ENCODE measurements around the gene ADA. TPM values are rescaled to one million over a fixed set of nuclear protein-coding genes. Genes with fewer than 3 reads are reported as not detected.

ADA gene
- total and polyA plus RNA-seq, 4 experiments from 2014 or later = 28.4 to 64.3 (median 39.8) TPM

DNA sequence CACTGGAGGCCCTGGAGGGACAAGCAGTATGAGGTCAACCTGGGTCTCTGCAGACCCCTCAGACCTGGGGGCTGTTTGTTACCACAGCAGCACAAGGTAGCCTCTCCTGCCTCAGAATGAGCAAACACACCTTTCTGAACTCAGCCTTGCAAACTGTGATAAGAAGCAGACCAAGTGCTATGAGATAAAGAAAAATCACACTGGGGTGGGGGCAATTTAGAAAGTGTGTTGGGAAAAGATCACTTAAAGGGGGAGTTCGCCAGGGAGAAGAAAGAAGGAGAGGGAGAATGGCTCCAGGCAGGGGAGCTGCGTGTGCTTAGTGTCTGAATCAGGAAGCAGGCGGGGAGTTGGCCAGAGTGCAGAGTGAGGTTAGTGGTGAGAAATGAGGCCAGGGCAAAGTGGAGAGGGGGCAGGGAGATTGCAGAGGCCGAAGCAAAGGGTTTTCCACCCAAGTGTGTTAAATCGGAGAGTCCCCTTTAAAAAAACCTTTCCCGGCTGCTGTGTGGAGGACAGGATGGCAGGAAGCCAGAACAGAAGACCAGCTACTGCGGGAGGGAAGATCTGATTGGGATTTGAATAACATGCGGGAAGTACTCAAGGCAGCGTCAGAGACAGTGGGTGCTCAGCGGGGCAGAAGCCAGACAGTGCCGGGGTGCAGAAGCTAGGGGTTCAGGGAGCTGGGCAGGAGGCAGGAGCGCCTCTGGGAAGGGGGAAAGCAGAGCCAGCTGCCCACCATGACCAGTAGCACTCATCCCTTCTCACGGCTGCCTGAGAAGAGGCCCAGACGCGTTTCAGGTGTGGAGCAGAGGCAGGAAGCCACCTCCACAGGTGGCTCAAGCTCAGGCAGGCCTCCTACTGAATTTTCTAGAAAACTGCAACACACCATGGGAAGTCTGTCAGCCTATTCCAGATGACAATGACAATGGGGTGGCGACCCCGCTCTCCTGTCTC, 9.0 kb downstream of the ADA start:
- Mint-ChIP-seq H3K36me3 (peaks cover 16 to 20% of the 10 kb centered on the region in 2 donors), H3K27ac (peak overlapping the region; percentile 94 to 99 (median 96)), H3K27me3 (no peaks in the 10 kb centered on the region), H3K4me1 (peaks cover 54 to 80% (median 67%) of the 10 kb centered on the region in 4 donors), H3K9me3 (peaks cover 0 to 2% (median 0%) of the 10 kb centered on the region in 8 donors), H3K4me3 (peak overlapping the region; percentile 36 to 87 (median 68))
- peak overlapping the region; percentile 82 for H3K27ac ChIP-seq (ENCODE audit: low read depth, low read length)
- CTCF ChIA-PET (ENCODE audit: partially characterized antibody) = interaction anchor here (0.5 to 2.5 kb wide), 14 partner anchors 11 to 425 kb away, joined by 3 to 28 read pairs (median 4); partner anchors contain the start of gene FITM2
- intact Hi-C loops (cut with micrococcal nuclease) = loop anchor here (1.0 to 10.0 kb wide), 4 partner anchors 9 to 428 kb away; partner anchors contain the start of genes ADA and OSER1
- peaks cover 68% of the 10 kb centered on the region for H3K4me1 ChIP-seq (ENCODE audit: insufficient read depth, low read length)
- no peaks in the 10 kb centered on the region for H3K36me3 ChIP-seq (ENCODE audit: insufficient read depth, low read length)
- POLR2A ChIA-PET (ENCODE audit: partially characterized antibody) = interaction anchor here (0.6 to 4.7 kb wide), 19 partner anchors 8 to 432 kb away, joined by 3 to 44 read pairs (median 4); partner anchors contain the start of genes ADA, SERINC3 and TTPAL
- H3K27me3 ChIP-seq (ENCODE audit: insufficient read depth, low read length) = no peaks in the 10 kb centered on the region
- no peaks in the 10 kb centered on the region for H3K9me3 ChIP-seq (ENCODE audit: control insufficient read depth in 1 of 2, low read length in 2 of 2)
- H3K4me3 ChIP-seq (ENCODE audit: low read length in 2 of 2) = peak overlapping the region; percentile 1 to 17
- peak in 4 of 5 donors; percentile 34 to 53 (median 39) for DNase-seq

DNA sequence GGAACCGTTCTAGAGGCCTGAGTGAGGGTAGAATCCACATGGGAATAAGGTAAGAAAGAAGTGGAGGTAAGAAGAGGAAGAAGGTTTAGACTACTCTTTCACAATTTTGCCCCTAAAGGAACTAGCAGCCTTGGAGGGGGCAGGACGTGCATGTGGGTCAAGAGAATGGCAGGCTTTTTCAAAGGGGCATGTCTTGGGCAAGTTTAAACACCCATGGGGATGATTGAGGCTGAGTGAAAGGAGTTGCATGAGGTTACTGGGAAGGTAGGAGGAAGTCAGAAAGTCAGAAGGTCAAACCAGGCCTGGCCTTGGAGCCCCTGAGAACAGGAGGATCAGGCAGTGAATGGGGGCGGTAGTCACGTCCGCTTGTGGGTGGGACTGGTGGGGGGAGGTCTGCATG, 10.2 kb downstream of the ADA start:
- H3K27me3 ChIP-seq (ENCODE audit: insufficient read depth, low read length) = no peaks in the 10 kb centered on the region
- peaks cover 23 to 26% of the 10 kb centered on the region in 2 donors for H3K36me3 Mint-ChIP-seq
- CTCF ChIA-PET (ENCODE audit: partially characterized antibody) = interaction anchor here (2.5 kb wide), 1 partner anchor 42 kb away, joined by 28 read pairs; no protein-coding TSS in a partner anchor
- no peak for DNase-seq
- H3K27me3 Mint-ChIP-seq = no peaks in the 10 kb centered on the region
- no peaks in the 10 kb centered on the region for H3K36me3 ChIP-seq (ENCODE audit: insufficient read depth, low read length)
- H3K4me3 Mint-ChIP-seq = peak overlapping the region in 6 of 8 donors; percentile 11 to 80 (median 54)
- intact Hi-C loops (cut with micrococcal nuclease) = loop anchor here (10.0 kb wide), 1 partner anchor 427 kb away; the partner anchor contains the start of gene OSER1
- H3K9me3 ChIP-seq (ENCODE audit: control insufficient read depth in 1 of 2, low read length in 2 of 2) = no peaks in the 10 kb centered on the region
- H3K27ac Mint-ChIP-seq = peak overlapping the region; percentile 38 to 99 (median 94)
- H3K27ac ChIP-seq (ENCODE audit: low read depth, low read length) = peak overlapping the region; percentile 82
- peaks cover 45 to 70% (median 58%) of the 10 kb centered on the region in 4 donors for H3K4me1 Mint-ChIP-seq
- POLR2A ChIA-PET (ENCODE audit: partially characterized antibody) = interaction anchor here (1.4 to 3.5 kb wide), 5 partner anchors 10 to 42 kb away, joined by 3 to 44 read pairs (median 17); partner anchors contain the start of gene ADA
- no peak overlapping the region for H3K4me3 ChIP-seq (ENCODE audit: low read length in 2 of 2)
- peaks cover 57% of the 10 kb centered on the region for H3K4me1 ChIP-seq (ENCODE audit: insufficient read depth, low read length)
- peaks cover 0 to 4% (median 0%) of the 10 kb centered on the region in 8 donors for H3K9me3 Mint-ChIP-seq

DNA sequence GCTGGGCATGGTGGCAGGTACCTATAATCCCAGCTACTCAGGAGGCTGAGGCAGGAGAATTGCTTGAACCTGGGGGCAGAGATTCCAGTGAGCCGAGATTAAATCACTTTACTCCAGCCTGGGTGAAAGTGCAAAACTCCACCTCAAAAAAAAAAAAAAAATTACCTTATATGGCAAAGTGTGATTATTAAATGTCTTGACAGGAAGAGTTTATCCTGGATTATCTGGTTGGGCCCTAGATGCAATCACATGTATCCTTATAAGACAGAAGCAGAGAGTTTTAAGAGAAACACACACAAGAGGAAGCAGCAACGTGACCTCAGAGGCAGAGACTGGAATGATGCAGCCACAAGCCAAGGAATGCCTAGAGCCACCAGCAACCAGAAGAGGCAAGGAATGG, 11.0 kb downstream of the ADA start:
- H3K9me3 Mint-ChIP-seq = peaks cover 0 to 4% (median 0%) of the 10 kb centered on the region in 8 donors
- Histone ChIP-seq H3K27me3 (ENCODE audit: insufficient read depth, low read length) (no peaks in the 10 kb centered on the region), H3K4me1 (ENCODE audit: insufficient read depth, low read length) (peaks cover 49% of the 10 kb centered on the region), H3K4me3 (ENCODE audit: low read length in 2 of 2) (no peak overlapping the region), H3K9me3 (ENCODE audit: control insufficient read depth in 1 of 2, low read length in 2 of 2) (no peaks in the 10 kb centered on the region), H3K36me3 (ENCODE audit: insufficient read depth, low read length) (peaks cover 6% of the 10 kb centered on the region), H3K27ac (ENCODE audit: low read depth, low read length) (no peak overlapping the region)
- no peak for DNase-seq
- intact Hi-C loops (cut with micrococcal nuclease) = loop anchor here (10.0 kb wide), 1 partner anchor 426 kb away; the partner anchor contains the start of gene OSER1
- ChIA-PET POLR2A (ENCODE audit: partially characterized antibody) (interaction anchor here (0.7 to 1.0 kb wide), 2 partner anchors 22 to 30 kb away, joined by 3 read pairs; no protein-coding TSS in a partner anchor), CTCF (ENCODE audit: partially characterized antibody) (interaction anchor here (1.7 kb wide), 1 partner anchor 22 kb away, joined by 5 read pairs; no protein-coding TSS in a partner anchor)
- H3K27me3 Mint-ChIP-seq = no peaks in the 10 kb centered on the region
- H3K36me3 Mint-ChIP-seq = peaks cover 28 to 30% of the 10 kb centered on the region in 2 donors
- H3K27ac Mint-ChIP-seq = peak overlapping the region in 6 of 7 donors; percentile 29 to 94 (median 58)
- H3K4me3 Mint-ChIP-seq = no peak overlapping the region
- peaks cover 38 to 65% (median 51%) of the 10 kb centered on the region in 4 donors for H3K4me1 Mint-ChIP-seq

DNA sequence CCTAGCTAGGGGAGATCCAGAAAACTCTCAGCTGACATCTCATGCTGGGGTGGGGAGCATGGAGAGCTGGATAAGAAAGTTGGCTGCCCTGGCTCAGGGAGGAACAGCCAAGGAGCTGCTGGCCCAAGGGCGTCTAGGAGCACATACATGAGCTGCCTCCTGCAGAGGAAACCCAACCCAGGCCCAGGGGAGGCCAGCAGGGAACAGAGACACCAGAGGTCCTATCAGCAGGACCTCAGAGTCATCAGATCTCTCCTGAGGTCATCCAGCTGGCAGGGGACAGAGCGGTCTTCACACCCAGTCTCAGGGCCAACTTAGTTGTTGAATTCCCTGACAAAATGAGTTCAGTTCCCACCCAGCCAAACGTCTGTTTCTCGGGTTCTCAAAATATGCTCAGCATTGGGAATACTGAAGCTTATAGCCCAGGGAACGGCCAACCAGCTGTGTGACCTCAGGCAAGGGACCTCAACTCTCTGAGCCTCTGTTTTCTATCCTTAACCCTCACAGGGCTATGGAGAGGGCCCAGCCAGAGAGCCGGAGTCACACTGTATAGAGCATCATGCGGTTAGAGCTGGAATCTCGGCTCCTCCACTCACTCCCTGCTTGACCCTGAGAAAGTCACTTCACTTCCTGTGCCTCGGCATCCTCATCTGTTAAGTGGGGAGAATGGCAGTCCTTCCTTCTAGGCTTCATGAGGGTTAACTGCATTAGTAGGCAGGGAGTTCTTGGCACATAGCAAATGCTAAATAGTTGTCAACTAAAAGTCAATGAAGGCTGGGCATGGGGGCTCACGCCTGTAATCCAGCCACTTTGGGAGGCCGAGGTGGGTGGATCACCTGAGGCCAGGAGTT, 13.8 kb downstream of the ADA start:
- Histone ChIP-seq H3K27me3 (ENCODE audit: insufficient read depth, low read length) (no peaks in the 10 kb centered on the region), H3K27ac (ENCODE audit: low read depth, low read length) (no peak overlapping the region), H3K4me1 (ENCODE audit: insufficient read depth, low read length) (peaks cover 21% of the 10 kb centered on the region), H3K9me3 (ENCODE audit: control insufficient read depth in 1 of 2, low read length in 2 of 2) (no peaks in the 10 kb centered on the region), H3K4me3 (ENCODE audit: low read length in 2 of 2) (no peak overlapping the region), H3K36me3 (ENCODE audit: insufficient read depth, low read length) (peaks cover 24% of the 10 kb centered on the region)
- no peak for DNase-seq
- H3K36me3 Mint-ChIP-seq = peaks cover 39 to 54% of the 10 kb centered on the region in 2 donors
- no peak overlapping the region for H3K4me3 Mint-ChIP-seq
- POLR2A ChIA-PET (ENCODE audit: partially characterized antibody) = no interaction called here
- H3K9me3 Mint-ChIP-seq = peaks cover 0 to 4% (median 0%) of the 10 kb centered on the region in 8 donors
- H3K27ac Mint-ChIP-seq = peak overlapping the region in 1 of 7 donors; percentile 36
- no peaks in the 10 kb centered on the region for H3K27me3 Mint-ChIP-seq
- H3K4me1 Mint-ChIP-seq = peaks cover 18 to 37% (median 26%) of the 10 kb centered on the region in 4 donors
- CTCF ChIA-PET (ENCODE audit: partially characterized antibody) = interaction anchor here (1.0 to 2.1 kb wide), 3 partner anchors 10 to 45 kb away, joined by 4 to 9 read pairs (median 6); no protein-coding TSS in a partner anchor
- intact Hi-C loops (cut with micrococcal nuclease) = no loop called here

DNA sequence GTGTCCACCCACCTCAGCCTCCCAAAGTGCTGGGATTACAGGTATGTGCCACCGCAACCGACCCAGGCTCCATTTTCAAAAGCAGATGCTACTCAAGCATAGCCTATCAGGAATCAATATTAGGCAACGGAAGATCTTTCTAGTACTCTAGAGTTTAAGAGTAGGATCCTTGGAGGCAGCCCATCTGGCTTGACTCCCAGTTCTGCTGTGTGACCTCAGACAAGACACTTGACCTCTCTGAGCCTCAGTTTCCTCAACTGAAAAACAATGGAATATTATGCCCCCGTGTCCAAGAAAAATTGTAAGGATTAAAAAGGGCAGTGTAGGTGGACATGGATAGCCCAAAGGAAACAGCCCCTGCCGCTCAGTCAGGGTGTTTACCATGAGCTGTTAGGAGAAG, 14.5 kb downstream of the ADA start:
- H3K9me3 Mint-ChIP-seq = peaks cover 0 to 4% (median 0%) of the 10 kb centered on the region in 8 donors
- H3K4me3 Mint-ChIP-seq = no peak overlapping the region
- no peak overlapping the region for H3K27ac ChIP-seq (ENCODE audit: low read depth, low read length)
- H3K27ac Mint-ChIP-seq = peak overlapping the region in 2 of 7 donors; percentile 36 to 48
- H3K4me1 Mint-ChIP-seq = peaks cover 11 to 30% (median 19%) of the 10 kb centered on the region in 4 donors
- peaks cover 41 to 51% of the 10 kb centered on the region in 2 donors for H3K36me3 Mint-ChIP-seq
- ChIA-PET CTCF (ENCODE audit: partially characterized antibody) (interaction anchor here (1.0 to 1.8 kb wide), 2 partner anchors 10 to 46 kb away, joined by 4 to 10 read pairs; no protein-coding TSS in a partner anchor), POLR2A (ENCODE audit: partially characterized antibody) (no interaction called here)
- no peaks in the 10 kb centered on the region for H3K27me3 Mint-ChIP-seq
- H3K36me3 ChIP-seq (ENCODE audit: insufficient read depth, low read length) = peaks cover 24% of the 10 kb centered on the region
- peaks cover 14% of the 10 kb centered on the region for H3K4me1 ChIP-seq (ENCODE audit: insufficient read depth, low read length)
- intact Hi-C loops (cut with micrococcal nuclease) = no loop called here
- H3K27me3 ChIP-seq (ENCODE audit: insufficient read depth, low read length) = no peaks in the 10 kb centered on the region
- H3K9me3 ChIP-seq (ENCODE audit: control insufficient read depth in 1 of 2, low read length in 2 of 2) = no peaks in the 10 kb centered on the region
- DNase-seq = no peak
- H3K4me3 ChIP-seq (ENCODE audit: low read length in 2 of 2) = no peak overlapping the region

DNA sequence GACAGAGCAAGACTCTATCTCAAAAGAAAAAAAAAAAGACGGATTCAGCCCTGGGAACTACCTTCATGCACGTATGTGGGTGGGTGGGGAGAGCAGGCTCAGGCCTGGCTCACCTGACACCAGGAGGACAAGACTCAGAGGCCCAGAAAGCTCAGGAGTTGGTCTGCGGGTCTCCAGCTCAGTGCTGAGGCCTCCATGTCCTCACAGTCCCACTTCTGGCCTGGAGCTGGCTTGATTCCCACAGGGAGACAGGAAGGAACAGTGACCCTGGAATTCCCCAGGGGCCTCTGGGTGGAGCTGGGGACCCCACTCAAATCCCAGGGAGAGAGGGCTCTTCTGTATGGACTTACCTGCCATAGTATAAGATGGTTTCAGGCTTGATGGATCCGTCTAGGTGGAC, 15.6 kb downstream of the ADA start:
- Histone ChIP-seq H3K27ac (ENCODE audit: low read depth, low read length) (no peak overlapping the region), H3K4me1 (ENCODE audit: insufficient read depth, low read length) (peaks cover 4% of the 10 kb centered on the region), H3K9me3 (ENCODE audit: control insufficient read depth in 1 of 2, low read length in 2 of 2) (no peaks in the 10 kb centered on the region), H3K27me3 (ENCODE audit: insufficient read depth, low read length) (no peaks in the 10 kb centered on the region), H3K4me3 (ENCODE audit: low read length in 2 of 2) (no peak overlapping the region), H3K36me3 (ENCODE audit: insufficient read depth, low read length) (peaks cover 24% of the 10 kb centered on the region)
- peaks cover 44 to 54% of the 10 kb centered on the region in 2 donors for H3K36me3 Mint-ChIP-seq
- peaks cover 6 to 18% (median 10%) of the 10 kb centered on the region in 4 donors for H3K4me1 Mint-ChIP-seq
- CTCF ChIA-PET (ENCODE audit: partially characterized antibody) = interaction anchor here (0.6 to 1.8 kb wide), 3 partner anchors 9 to 49 kb away, joined by 3 to 10 read pairs (median 5); no protein-coding TSS in a partner anchor
- no peaks in the 10 kb centered on the region for H3K27me3 Mint-ChIP-seq
- no peak overlapping the region for H3K4me3 Mint-ChIP-seq
- no peak overlapping the region for H3K27ac Mint-ChIP-seq
- H3K9me3 Mint-ChIP-seq = peaks cover 0 to 2% (median 0%) of the 10 kb centered on the region in 8 donors
- POLR2A ChIA-PET (ENCODE audit: partially characterized antibody) = interaction anchor here (1.1 kb wide), 1 partner anchor 10 kb away, joined by 5 read pairs; no protein-coding TSS in a partner anchor
- no peak for DNase-seq
- intact Hi-C loops (cut with micrococcal nuclease) = no loop called here

Data from CD4-positive, alpha-beta memory T cell (primary cell).